HT-29 (cell line): ENCODE measurements around the gene NBPF6. TPM values are rescaled to one million over a fixed set of nuclear protein-coding genes. Genes with fewer than 3 reads are reported as not detected.
A peak's percentile ranks its signal among the peaks of the same experiment; 100 is the strongest.
"Not testable (repeated sequence)": the region's sequence is repeated elsewhere in the genome, so short reads cannot be mapped to it uniquely, and the experiment has no call there.

ENCODE experiments used
- DNase-seq: peaks from one replicate; pipeline ENCODE4 v3.0.0-alpha.2; 2015; ENCODE audit warnings: low spot score
- total RNA-seq: library from RNA; depleted of rRNA; stranded (reverse); fragments of >200 nt; shearing (Covaris generic); gene quantifications from 2 replicates; pipeline ENCODE4 v1.2.3, GENCODE V29; 2014; rRNA removed

The NBPF6 gene, protein sequence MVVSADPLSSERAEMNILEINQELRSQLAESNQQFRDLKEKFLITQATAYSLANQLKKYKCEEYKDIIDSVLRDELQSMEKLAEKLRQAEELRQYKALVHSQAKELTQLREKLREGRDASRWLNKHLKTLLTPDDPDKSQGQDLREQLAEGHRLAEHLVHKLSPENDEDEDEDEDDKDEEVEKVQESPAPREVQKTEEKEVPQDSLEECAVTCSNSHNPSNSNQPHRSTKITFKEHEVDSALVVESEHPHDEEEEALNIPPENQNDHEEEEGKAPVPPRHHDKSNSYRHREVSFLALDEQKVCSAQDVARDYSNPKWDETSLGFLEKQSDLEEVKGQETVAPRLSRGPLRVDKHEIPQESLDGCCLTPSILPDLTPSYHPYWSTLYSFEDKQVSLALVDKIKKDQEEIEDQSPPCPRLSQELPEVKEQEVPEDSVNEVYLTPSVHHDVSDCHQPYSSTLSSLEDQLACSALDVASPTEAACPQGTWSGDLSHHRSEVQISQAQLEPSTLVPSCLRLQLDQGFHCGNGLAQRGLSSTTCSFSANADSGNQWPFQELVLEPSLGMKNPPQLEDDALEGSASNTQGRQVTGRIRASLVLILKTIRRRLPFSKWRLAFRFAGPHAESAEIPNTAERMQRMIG
- not detected in 2 replicates for total RNA-seq

DNA sequence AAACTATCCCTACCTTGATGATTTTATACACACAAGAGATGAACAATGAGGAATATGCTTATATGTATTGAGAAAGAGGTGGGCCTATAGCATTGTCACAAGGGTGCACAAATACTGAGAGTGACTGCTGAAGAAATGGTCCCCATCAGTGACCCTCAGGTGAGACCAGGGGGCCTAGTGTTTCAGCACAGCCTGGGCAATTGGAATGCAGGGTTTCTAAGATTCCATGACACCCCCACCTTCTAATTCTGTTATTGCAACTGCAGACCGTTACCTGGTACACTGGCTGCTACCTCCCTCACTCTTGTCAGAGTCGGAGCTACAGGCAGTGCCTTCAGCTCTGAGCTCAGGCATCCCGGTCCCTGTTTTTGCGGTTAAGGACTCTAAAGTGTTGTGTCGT, at the start of gene NBPF6:
Gene NBPF6 (plus strand): TSS at position 301 of the 400 bp plus-strand sequence. CDS start 259 bp downstream, outside the sequence.
- DNase-seq, result not testable (repeated sequence)

DNA sequence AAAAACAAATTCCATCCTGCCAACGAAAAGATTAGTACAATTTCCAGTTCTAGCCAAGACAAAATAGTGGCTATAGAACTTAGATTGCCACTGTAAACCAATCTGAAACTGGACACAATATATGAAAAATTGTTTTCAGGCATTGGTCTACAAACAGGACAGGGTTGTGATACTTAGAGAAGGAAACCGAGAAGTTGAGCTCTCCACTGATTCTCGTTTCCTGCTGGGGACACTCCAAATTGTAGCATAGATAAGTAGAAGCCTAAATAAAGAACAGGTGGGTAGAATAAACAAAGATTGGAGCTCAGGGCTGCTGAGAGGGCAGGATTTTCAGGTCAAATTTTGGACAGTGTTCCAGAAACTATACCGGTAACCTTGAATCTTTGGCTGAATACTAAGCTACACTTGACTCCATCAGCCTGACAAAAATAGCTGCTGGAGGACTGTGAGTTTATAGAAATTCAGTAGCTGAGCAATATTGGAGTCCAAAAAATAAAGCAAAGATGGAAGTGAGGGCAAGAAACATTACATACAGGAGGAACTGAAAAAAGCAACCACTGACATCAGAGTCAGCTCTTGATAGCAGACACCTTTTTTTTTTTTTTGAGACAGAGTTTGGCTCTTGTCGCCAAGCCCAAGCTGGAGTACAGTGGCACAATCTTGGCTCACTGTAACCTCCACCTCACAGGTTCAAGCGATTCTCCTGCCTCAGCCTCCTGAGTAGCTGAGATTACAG, 38.9 kb upstream of the NBPF6 start:
- not testable (repeated sequence) for DNase-seq

DNA sequence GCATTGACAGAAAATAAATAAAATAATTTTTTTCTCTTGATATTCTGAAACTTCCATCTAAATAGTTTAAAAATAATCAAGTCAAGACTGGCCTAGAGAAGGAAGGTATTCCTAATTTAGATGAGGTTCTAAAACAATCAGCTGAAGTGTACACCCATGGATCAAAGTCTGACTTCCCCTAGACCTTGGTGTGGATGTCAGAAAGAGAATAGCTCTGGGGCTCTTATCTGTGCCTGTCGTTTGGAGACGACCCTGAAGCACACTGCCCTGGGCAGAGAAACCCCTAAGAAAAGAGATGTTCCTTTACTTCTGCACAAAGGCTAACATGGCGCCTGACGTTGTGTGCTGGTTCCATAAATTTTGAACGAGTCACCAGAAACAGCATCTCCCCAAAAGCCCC, 30.0 kb upstream of the NBPF6 start:
- DNase-seq, result not testable (repeated sequence)

DNA sequence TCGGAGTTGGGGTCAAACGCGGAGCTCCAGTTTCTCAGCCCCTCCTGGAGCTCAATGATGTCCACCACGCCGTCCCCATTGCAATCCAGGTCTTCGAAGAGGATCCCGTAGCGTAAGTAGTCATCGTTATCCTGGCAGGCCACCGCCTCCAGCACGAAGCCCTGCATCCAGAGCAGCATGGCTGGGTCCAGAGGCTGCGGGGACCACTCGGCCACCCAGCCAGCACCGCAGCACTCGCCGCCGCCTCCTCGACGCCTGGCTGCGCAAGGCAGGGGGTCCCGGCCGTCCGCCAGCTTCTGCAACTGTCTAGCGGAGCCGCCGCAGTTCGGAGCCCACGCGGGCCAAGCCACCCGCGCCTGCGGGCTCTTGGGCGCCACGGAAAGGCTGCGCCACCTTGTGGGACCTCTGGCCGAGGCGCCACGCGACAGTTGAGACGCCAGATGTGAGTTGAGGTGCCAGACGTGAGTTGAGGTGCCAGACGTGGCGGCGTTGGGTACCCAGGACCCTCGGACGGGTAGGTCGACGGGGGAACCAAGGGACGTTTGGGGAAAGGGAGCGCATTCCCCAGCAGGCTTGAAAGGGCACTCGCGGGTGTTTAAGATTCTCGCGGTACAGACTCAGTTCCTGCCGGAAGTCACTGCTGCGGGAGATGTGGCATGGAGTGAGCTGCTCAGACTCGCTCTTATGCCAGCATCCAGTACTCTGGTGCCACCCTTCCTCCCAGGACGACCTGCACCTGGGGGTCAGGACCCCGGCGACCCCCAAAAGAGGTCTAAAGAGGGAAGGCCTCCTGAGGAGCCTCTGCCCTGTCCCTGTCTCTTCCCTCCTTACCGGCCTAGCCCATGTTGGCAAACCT, 28.9 kb upstream of the NBPF6 start:
- DNase-seq, result not testable (repeated sequence)

DNA sequence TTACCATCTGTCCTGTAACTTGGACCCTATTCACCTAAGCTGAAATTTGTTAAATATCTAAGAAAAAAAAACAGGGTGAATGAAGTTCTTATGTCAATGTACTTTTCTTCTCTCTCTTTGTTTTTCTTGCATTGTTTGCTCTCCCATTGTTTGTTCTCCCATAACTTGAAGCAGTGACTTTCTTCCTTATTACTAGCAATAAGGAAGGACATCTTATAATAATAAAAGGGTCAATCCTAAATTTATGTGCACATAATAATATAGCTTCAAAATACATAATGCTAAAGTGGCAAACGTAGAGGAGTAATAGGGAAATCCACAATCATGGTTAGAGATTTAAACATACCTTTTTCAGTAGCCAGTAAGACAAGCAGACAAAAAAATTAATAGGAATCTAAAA, 23.3 kb upstream of the NBPF6 start:
- not testable (repeated sequence) for DNase-seq

DNA sequence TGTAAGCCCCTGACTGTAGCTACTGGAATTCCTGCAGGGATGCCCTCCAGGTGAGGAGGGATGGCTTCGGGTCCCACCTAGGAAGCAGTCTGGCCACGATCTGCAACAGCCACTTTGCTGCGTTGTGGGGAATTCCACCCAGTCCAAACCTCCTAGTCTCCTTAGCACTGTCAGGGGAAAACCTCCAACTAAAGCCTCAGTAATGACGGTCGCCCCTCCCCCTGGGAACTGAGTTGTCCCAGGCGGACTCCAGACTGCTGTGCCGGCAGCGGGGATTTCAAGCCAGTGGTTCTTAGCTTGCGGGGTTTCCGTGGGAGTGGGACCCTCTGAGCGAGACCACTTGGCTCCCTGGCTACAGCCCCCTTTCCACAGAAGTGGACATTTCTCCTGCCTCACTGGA, 18.1 kb upstream of the NBPF6 start:
- DNase-seq, result not testable (repeated sequence)

DNA sequence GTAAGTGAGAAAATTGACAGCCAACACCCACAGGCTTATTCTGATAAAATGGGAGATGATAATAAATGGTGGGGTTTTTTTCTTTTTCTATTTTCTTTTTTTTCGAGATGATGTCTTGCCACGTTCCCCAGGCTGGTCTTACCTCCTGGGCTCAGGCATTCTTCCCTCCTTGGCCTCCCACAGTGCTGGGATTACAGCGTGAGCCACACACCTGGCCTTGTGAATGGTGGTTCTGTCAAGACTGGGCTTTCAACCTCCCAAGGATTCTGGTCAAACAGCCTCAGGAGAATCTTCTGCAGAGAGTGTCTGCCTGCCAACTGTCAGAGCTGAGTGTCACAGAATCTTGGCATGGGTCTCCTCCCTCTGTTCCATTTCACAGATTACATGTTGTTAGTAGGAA, 16.7 kb upstream of the NBPF6 start:
- not testable (repeated sequence) for DNase-seq

DNA sequence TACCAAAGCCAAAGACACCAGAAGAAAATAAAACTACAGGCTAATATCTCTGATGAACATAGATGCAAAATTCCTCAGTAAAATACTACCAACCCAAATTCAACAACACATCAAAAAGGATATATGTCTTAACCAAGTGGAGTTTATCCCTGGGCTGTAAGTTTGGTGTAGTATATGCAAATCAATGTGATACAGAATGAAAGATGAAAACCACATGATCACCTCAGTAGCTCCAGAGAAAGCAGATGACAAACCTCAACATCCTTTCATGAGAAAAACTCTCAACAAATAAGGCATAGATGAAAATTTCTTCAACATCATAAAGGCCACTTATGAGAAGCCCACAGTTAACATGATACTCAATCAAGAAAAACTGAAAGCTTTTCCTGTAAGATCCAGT, 11.6 kb upstream of the NBPF6 start:
- DNase-seq, result not testable (repeated sequence)

DNA sequence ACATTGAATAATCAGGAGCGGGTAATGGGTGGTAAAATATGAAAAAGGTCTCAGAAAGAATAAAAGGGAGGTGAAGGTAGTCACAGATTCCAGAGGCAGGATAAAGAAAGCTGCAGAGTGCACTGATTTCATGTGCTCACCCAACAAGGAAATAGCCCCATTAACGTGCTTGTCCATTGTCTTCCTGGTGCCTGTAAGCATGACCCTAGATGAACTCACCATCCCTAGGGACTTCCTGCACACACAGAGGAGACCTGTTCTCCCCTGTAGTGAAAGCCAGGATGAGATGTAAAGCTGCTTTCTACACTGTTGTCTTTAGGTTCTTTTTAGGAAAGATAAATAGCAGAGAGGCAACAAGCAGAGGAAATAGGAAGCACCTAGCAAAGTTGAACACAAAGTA, 4.4 kb downstream of the NBPF6 start:
- not testable (repeated sequence) for DNase-seq

DNA sequence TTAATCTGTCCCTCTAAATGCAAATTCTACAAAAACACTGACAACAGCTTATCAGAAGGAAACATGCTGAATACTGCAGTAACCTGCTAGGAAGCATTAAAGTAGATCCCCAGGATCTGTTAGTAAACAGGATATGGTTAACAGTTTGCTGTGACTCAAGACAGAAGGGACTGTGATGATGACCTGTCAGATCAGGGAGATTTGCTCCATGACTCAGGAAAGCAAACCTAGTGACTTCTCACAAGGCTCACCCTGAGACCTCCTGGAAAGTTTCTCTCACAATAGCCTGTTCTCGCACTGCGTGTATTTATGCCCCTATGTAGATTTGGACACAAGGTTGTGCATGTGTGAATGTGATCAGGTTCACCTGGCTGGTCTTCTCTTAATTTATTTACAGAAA, 8.5 kb downstream of the NBPF6 start:
- DNase-seq, result not testable (repeated sequence)

DNA sequence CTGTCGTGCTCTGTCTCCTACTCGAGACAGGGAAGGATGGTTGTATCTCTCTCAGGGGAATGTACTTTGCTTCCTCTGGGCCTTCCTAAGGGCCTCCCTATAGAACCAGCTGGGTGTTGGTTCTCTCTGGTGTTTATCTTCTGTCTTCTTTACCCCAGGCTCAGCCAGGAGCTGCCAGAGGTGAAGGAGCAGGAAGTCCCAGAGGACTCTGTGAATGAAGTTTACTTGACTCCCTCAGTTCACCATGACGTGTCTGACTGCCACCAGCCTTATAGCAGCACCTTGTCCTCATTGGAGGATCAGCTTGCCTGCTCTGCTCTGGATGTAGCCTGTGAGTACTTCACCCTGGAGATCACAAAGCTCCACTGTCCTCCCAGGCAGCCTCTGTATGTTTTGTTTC, 11.6 kb downstream of the NBPF6 start:
- not testable (repeated sequence) for DNase-seq

DNA sequence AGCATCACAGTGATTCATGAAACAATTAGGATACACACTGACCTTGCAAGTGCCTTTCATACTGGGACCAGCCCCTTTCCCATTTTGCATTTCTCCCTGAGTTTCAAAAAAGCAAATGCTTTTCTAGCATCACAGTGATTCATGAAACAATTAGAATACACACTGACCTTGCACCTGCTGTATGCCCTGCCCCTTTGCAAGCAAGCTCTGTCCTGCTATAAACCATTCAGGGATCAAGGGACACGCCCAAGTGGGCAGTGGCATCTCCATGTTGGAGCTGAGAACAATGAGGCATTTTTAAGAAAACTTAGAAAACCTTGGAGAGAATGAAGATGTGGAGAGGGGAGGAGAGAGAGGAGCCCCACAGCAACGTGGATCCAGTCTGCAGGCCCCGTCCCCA, 13.8 kb downstream of the NBPF6 start:
- not testable (repeated sequence) for DNase-seq

DNA sequence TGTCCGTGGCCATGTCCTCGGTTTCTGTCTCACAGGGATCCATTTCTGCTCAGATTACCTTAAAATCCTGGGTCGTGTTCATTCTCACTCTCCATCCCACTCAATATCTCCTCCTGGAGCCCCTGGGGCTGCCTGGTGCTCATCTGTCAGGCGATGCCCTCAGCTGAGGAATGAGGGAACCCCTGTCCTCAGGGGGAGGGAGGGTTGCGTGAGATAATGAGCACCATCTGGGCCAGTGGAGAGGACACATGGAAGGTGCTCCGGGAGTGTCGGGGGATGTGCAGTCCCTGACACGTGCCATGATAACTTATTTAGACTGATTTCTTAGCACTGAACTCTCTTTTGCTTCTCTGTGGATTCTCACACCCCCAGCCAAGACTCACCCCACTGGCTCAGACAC, 16.0 kb downstream of the NBPF6 start:
- DNase-seq, result not testable (repeated sequence)

DNA sequence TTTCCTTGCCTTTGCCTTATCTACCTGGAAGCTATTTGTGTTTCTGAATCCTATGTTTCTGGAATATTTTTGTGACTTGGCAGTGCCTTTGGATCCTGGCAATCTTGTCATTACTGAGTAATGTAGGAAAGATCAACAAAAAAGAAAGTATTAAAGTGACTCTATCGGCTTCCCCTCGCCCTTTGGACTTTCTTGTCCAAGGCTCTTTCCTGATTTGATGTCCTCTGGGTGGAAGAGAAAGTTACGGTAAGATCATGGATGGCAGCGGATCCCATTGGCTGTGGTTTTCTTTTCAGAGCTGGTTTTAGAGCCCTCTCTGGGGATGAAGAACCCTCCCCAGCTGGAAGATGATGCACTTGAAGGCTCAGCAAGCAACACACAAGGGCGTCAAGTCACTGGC, 17.0 kb downstream of the NBPF6 start:
- not testable (repeated sequence) for DNase-seq

DNA sequence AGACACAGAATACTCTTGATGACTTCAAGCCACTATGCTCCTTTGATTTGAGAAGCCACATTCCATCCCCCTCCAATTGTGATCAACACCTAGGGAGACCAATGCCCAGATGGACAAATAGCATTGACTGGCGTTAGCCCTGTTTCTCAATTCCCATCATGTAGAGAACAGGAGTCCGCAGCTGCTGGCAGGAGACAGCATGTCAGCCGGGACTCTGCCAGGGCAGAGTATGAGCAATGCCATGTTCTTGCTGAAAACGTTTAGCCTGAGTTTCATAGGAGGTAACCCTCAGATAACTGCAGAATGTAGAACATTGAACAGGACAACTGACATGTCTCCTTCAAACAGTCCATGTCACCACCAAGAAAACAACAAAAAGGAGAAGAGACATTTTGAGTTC, 20.6 kb downstream of the NBPF6 start:
- not testable (repeated sequence) for DNase-seq

DNA sequence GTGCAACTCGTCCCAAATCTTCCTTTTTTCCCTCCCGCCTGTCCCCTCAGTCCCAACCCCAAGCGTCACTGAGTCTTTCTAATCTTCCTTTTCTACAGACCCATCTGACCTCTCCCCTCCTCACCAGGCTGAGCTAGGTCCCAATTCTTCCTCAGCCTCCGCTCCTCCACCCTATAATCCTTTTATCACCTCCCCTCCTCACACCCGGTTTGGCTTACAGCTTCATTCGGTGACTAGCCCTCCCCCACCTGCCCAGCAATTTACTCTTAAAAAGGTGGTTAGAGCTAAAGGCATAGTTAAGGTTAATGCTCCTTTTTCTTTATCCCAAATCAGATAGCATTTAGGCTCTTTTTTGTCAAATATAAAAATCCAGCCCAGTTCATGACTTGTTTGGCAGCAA, 24.4 kb downstream of the NBPF6 start:
- DNase-seq, result not testable (repeated sequence)

DNA sequence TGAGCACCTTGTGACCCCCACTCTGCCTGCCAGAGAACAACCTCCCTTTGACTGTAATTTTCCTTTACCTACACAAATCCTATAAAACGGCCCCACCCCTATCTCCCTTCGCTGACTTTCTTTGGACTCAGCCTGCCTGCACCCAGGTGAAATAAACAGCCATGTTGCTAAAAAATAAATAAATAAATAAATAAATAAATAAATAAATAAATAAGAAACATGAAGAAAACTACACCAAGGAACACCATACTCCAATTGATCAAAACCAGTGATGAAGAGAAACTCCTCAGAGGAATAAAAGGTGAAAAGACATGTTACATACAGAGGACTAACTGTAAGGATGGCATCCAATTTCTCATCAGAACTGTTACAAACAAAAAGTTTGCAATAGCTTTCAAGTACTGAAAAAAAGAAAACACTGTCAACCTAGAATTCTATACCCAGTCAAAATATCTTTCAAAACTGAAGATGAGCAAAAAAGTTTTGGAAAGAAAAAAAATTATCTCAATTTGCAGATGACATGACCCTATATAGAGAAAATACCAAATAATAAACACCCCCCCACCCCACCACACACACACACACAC, 28.4 kb downstream of the NBPF6 start:
- no peak for DNase-seq

DNA sequence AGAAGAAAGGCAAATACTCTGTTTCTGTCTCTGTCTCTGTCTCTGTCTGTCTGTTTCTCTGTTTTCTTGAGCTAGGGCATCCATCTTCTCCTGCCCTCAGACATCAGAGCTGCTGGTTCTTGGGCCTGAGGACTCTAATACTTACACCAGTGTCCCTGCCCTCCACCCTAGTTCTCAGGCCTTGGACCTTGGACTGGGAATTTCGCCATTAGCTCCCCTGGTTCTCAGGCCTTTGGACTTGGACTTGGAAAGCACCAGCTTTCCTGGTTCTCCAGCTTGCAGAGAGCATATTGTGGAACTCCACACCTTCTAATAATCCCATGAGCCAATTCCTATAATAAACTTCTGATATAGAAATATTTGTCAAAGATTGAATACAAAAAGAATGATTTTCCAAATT, 32.6 kb downstream of the NBPF6 start:
- no peak for DNase-seq

DNA sequence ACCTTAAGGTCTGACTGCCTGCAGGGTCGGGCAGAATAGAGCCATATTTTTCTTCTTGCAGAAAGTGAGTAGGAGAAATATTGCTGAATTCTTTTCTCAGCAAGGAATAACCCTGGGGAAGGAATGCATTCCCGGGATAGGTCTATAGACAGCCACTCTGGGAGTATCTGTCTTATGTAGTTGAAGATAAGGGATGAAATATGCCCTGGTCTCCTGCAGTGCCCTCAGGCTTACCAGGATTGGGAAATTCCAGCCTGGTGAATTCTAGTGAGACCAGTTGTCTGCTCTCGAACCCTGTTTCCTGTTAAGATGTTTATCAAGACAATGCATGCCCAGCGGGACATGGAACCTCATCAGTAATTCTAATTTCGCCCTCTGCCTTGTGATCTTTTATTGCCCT, 35.8 kb downstream of the NBPF6 start:
- not testable (repeated sequence) for DNase-seq

DNA sequence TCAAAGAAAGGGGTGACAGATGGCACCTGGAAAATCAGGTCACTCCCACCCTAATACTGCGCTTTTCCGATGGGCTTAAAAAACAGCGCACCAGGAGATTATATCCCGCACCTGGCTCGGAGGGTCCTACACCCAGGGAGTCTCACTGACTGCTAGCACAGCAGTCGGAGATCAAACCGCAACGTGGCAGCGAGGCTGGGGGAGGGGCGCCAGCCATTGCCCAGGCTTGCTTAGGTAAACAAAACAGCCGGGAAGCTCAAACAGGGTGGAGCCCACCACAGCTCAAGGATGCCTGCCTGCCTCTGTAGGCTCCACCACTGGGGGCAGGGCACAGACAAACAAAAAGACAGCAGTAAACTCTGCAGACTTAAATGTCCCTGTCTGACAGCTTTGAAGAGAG, 36.6 kb downstream of the NBPF6 start:
- peak; percentile 9 for DNase-seq

DNA sequence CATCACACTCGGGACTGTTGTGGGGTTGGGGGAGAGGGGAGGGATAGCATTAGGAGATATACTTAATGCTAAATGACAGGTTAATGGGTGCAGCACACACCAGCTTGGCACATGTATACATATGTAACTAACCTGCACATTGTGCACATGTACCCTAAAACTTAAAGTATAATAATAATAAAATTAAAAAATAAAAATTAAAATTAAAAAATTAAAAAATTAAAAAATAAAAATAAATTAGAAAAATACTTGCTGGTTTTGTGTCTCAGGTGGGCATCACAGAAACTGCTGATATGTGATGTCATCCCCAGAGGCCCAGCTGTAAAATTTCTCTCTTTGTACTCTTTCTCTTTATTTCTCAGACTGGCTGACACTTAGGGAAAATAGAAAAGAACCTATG, 44.9 kb downstream of the NBPF6 start:
- not testable (repeated sequence) for DNase-seq
